Measurements from ENCODE around the gene DCDC2C.

The DCDC2C gene

DNA sequence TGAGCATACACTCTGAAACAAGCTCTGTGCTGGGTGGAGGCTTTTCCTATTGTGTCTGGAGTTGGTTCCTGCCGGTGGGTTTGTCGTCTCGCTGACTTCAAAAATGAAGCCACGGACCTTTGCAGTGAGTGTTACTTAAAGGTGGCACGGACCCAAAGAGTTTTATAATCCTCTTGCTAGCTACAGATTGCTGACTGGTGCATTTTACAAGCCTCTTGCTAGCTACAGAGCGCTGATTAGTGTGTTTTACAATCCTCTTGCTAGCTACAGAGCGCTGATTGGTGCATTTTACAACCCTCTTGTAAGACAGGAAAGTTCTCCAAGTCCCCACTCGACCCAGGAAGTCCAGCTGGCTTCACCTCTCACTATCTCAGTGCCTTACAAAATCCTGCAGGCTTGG is 15.3 kb downstream of the DCDC2C start:
- no peak for TF ChIP-seq TAF1 (IDR thresholded peaks at IDR 0.05; ENCODE audit: borderline replicate concordance, insufficient read depth, low read length)
- TF ChIP-seq POLR2AphosphoS5 (IDR thresholded peaks at IDR 0.05; ENCODE audit: low read depth, low read length) = no peak
- TF ChIP-seq, protein P1, sequence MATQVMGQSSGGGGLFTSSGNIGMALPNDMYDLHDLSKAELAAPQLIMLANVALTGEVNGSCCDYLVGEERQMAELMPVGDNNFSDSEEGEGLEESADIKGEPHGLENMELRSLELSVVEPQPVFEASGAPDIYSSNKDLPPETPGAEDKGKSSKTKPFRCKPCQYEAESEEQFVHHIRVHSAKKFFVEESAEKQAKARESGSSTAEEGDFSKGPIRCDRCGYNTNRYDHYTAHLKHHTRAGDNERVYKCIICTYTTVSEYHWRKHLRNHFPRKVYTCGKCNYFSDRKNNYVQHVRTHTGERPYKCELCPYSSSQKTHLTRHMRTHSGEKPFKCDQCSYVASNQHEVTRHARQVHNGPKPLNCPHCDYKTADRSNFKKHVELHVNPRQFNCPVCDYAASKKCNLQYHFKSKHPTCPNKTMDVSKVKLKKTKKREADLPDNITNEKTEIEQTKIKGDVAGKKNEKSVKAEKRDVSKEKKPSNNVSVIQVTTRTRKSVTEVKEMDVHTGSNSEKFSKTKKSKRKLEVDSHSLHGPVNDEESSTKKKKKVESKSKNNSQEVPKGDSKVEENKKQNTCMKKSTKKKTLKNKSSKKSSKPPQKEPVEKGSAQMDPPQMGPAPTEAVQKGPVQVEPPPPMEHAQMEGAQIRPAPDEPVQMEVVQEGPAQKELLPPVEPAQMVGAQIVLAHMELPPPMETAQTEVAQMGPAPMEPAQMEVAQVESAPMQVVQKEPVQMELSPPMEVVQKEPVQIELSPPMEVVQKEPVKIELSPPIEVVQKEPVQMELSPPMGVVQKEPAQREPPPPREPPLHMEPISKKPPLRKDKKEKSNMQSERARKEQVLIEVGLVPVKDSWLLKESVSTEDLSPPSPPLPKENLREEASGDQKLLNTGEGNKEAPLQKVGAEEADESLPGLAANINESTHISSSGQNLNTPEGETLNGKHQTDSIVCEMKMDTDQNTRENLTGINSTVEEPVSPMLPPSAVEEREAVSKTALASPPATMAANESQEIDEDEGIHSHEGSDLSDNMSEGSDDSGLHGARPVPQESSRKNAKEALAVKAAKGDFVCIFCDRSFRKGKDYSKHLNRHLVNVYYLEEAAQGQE (IDR thresholded peaks at IDR 0.05; ENCODE audit: insufficient read depth in 1 of 2, low read depth in 2 of 2, low read length in 2 of 2) = no peak
- no peak for TF ChIP-seq SIN3A (IDR thresholded peaks at IDR 0.05; ENCODE audit: borderline replicate concordance, insufficient read depth, low read length)
- TF ChIP-seq FOXP2 (optimal IDR thresholded peaks at IDR 0.05; ENCODE audit: borderline replicate concordance, extremely low read depth, extremely low read length, insufficient read depth) = no peak

DNA sequence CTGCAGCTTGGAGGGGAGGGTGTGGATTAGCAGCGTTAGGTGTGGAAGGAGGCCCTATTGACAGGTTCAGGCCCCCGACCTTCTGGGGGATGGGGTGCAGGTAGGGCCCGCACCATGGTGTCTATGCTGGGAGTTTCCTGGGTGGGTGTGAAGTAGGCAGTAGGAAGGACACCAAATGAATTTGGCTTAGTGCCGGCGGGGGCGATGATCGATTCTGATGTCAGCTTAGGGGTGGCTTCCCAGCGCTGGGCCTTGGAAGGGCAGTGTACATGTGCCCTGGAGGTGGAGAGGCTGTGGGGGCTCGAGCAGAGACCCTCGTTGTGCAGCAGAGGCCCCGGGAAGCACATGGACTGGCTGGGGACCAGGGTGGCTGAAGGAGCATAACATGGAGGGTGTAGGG is 21.6 kb downstream of the DCDC2C start:
- TF ChIP-seq POLR2AphosphoS5 (IDR thresholded peaks at IDR 0.05; ENCODE audit: low read depth, low read length) (no peak), FOXP2 (optimal IDR thresholded peaks at IDR 0.05; ENCODE audit: borderline replicate concordance, extremely low read depth, extremely low read length, insufficient read depth) (no peak), SIN3A (IDR thresholded peaks at IDR 0.05; ENCODE audit: borderline replicate concordance, insufficient read depth, low read length) (no peak), TAF1 (IDR thresholded peaks at IDR 0.05; ENCODE audit: borderline replicate concordance, insufficient read depth, low read length) (no peak)
- TF ChIP-seq, protein P1 (IDR thresholded peaks at IDR 0.05; ENCODE audit: insufficient read depth in 1 of 2, low read depth in 2 of 2, low read length in 2 of 2) = no peak

DNA sequence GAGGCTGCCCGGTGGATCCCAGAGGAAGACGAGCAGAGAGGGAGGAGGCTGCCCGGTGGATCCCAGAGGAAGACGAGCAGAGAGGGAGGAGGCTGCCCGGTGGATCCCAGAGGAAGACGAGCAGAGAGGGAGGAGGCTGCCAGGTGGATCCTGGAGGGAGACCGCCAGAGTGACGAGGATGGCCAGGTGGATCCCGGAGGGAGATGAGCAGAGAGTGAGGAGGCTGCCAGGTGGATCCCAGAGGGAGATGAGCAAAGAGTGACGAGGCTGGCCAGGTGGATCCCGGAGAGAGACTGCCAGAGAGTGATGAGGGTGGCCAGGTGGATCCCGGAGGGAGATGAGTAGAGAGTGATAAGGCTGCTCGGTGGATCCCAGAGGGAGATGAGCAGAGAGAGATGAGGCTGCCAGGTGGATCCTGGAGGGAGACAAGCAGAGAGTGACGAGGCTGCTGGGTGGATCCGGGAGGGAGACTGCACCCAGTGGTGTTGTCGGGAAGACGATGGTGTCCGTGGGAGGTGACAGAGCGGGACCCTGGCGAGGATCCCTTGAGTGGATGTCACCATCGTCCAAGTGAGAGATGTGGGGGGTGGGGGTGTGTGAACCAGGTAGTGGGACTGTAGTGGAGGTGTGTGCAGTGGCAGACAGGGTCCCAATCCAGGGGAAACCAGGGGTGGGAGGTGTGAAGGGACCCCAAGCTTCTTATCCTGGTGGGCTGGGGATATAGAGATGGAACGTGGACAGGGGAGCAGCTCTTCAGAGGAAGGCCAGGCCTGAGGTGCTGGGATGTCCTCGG is 22.3 kb downstream of the DCDC2C start:
- TF ChIP-seq TAF1 (IDR thresholded peaks at IDR 0.05; ENCODE audit: borderline replicate concordance, insufficient read depth, low read length) (no peak), FOXP2 (optimal IDR thresholded peaks at IDR 0.05; ENCODE audit: borderline replicate concordance, extremely low read depth, extremely low read length, insufficient read depth) (no peak), POLR2AphosphoS5 (IDR thresholded peaks at IDR 0.05; ENCODE audit: low read depth, low read length) (no peak), SIN3A (IDR thresholded peaks at IDR 0.05; ENCODE audit: borderline replicate concordance, insufficient read depth, low read length) (no peak)
- TF ChIP-seq, protein P1 (IDR thresholded peaks at IDR 0.05; ENCODE audit: insufficient read depth in 1 of 2, low read depth in 2 of 2, low read length in 2 of 2) = no peak

DNA sequence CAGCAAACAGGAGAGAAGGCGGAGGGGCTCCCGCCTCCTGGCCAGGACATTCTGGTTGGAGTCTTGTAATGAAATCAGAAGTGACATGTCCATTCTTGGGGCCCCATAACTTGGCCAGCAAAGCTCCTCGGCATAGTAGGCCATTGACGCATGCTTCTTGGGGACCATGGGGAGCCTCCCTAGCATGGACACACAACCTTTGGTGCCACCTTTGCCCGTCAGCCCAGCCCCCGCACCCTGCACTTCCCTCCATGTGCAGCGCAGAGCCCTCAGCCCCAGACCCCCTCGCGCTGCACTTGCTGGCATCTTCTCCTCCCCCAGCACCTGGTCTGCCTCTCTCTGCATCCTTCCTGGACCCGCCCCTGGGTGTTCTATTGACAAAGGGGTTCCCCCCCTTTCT is 23.1 kb downstream of the DCDC2C start:
- TF ChIP-seq, protein P1 (IDR thresholded peaks at IDR 0.05; ENCODE audit: insufficient read depth in 1 of 2, low read depth in 2 of 2, low read length in 2 of 2) = no peak
- TF ChIP-seq FOXP2 (optimal IDR thresholded peaks at IDR 0.05; ENCODE audit: borderline replicate concordance, extremely low read depth, extremely low read length, insufficient read depth) = no peak
- no peak for TF ChIP-seq SIN3A (IDR thresholded peaks at IDR 0.05; ENCODE audit: borderline replicate concordance, insufficient read depth, low read length)
- TF ChIP-seq POLR2AphosphoS5 (IDR thresholded peaks at IDR 0.05; ENCODE audit: low read depth, low read length) = no peak
- TF ChIP-seq TAF1 (IDR thresholded peaks at IDR 0.05; ENCODE audit: borderline replicate concordance, insufficient read depth, low read length) = no peak

Data from PFSK-1 (cell line).